Neural crest cell (in vitro differentiated cells): ENCODE data around the gene TRIO. TPM values are rescaled to one million over a fixed set of nuclear protein-coding genes. Genes with fewer than 3 reads are reported as not detected.

Experiments used
- DNase-seq: peaks from one replicate; pipeline ENCODE4 v3.0.0; 2021; ENCODE audit warnings: low read depth, mixed read lengths, low spot score
- H3K27ac Mint-ChIP-seq: one replicate; pipeline ENCODE4 v1.8.0; 2021; ENCODE audit warnings: mild to moderate bottlenecking, mixed read lengths; ENCODE audit not compliant: unreplicated experiment
- H3K27me3 Mint-ChIP-seq: 2 replicates; pipeline ENCODE4 v1.8.0; 2021; ENCODE audit warnings: low read depth, mild to moderate bottlenecking, mixed read lengths
- H3K36me3 Mint-ChIP-seq: 2 replicates; pipeline ENCODE4 v1.8.0; 2021; ENCODE audit warnings: low read depth, mild to moderate bottlenecking, mixed read lengths
- H3K4me1 Mint-ChIP-seq: 2 replicates; pipeline ENCODE4 v1.8.0; 2021; ENCODE audit warnings: mixed read lengths
- H3K4me3 Mint-ChIP-seq: one replicate; pipeline ENCODE4 v1.8.0; 2021; ENCODE audit warnings: mild to moderate bottlenecking, mixed read lengths
- H3K9me3 Mint-ChIP-seq: 2 replicates; pipeline ENCODE4 v1.8.0; 2021; ENCODE audit warnings: mixed read lengths
- CTCF ChIP-seq: fragments of 200-600 bp; sonication (generic); conservative IDR thresholded peaks from 2 replicates; pipeline ENCODE4 v1.5.0; 2021; ENCODE audit warnings: antibody characterized with exemption, mild to moderate bottlenecking
- total RNA-seq: library from RNA; stranded (reverse); gene quantifications from 2 replicates; pipeline ENCODE4 v1.2.1, GENCODE V29; 2021

The TRIO gene
- total RNA-seq, 1 donor from 2014 or later, result 134 TPM

DNA sequence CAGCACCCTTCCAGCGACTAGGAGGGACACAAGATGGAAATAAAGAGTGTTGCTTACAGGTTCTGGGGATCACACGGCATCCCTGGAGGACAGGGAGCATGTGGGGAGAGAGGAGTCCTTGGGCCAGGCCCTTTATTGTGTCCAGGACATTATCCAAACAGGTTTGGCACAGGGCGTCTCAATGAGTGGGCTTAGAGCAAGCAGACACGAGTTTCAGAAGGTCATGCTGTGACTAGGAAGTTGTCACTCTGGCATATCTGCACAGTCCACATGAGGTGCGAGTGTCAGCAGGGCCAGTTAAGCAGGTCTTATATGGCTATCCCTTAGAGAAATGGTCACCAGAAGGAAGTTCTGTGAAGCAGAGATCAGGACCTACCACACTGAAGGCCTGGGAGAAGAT is 263.9 kb downstream of the TRIO start:
- no peak for DNase-seq
- Mint-ChIP-seq H3K4me1 (no peaks in the 10 kb centered on the region), H3K27me3 (no peaks in the 10 kb centered on the region), H3K9me3 (peaks cover 4% of the 10 kb centered on the region), H3K27ac (no peak overlapping the region), H3K36me3 (peaks cover 20% of the 10 kb centered on the region), H3K4me3 (no peak overlapping the region)
- TF ChIP-seq CTCF, result no peak

GRCh38 chr5:14407746-14408175 is 264.6 kb downstream of the TRIO start:
- no peaks in the 10 kb centered on the region for H3K27me3 Mint-ChIP-seq
- H3K9me3 Mint-ChIP-seq, result no peaks in the 10 kb centered on the region
- no peak overlapping the region for H3K27ac Mint-ChIP-seq
- H3K4me1 Mint-ChIP-seq, result no peaks in the 10 kb centered on the region
- H3K36me3 Mint-ChIP-seq, result peaks cover 14% of the 10 kb centered on the region
- no peak for DNase-seq
- no peak for TF ChIP-seq CTCF
- no peak overlapping the region for H3K4me3 Mint-ChIP-seq

DNA sequence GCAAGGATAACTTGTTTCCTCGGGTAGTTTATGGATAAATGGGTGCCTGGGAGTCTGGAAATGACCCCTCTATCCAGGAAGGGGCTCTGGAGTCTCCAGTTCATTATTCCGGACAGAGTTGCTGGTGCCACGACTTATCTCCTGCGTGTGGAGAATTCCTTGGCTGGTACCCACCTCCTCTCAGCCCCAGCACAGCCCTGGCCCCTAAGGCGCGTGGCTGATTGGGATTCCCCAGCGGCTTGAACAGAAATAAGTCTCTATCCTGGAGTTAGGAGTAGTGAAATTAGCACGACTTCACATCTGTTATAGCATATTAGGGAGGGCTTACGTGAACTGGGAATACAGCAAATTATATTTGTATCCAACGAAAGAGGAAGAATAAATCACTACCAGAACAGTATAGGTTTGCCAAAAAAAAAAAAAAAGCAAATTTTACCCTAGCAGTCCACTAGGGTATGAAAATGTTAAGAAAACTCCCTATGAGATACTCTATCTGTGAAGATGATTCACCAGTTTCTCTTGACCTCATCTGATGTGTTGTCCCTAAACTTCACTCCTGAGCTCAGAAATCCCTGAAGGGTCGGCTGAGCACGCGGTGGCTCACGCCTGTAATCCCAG is 265.9 kb downstream of the TRIO start:
- H3K36me3 Mint-ChIP-seq, result peaks cover 13% of the 10 kb centered on the region
- H3K4me1 Mint-ChIP-seq, result no peaks in the 10 kb centered on the region
- H3K27me3 Mint-ChIP-seq, result no peaks in the 10 kb centered on the region
- no peak for TF ChIP-seq CTCF
- peak overlapping the region; percentile 12 for H3K27ac Mint-ChIP-seq
- no peak for DNase-seq
- no peak overlapping the region for H3K4me3 Mint-ChIP-seq
- H3K9me3 Mint-ChIP-seq, result no peaks in the 10 kb centered on the region

GRCh38 chr5:14410068-14410393 is 266.9 kb downstream of the TRIO start:
- H3K27me3 Mint-ChIP-seq, result no peaks in the 10 kb centered on the region
- peaks cover 8% of the 10 kb centered on the region for H3K4me1 Mint-ChIP-seq
- H3K4me3 Mint-ChIP-seq, result no peak overlapping the region
- TF ChIP-seq CTCF, result no peak
- H3K36me3 Mint-ChIP-seq, result peaks cover 20% of the 10 kb centered on the region
- H3K9me3 Mint-ChIP-seq, result no peaks in the 10 kb centered on the region
- H3K27ac Mint-ChIP-seq, result no peak overlapping the region
- no peak for DNase-seq

GRCh38 chr5:14410394-14411201 is 267.5 kb downstream of the TRIO start:
- Mint-ChIP-seq H3K4me1 (peaks cover 14% of the 10 kb centered on the region), H3K36me3 (peaks cover 21% of the 10 kb centered on the region), H3K9me3 (no peaks in the 10 kb centered on the region), H3K27me3 (no peaks in the 10 kb centered on the region), H3K4me3 (no peak overlapping the region), H3K27ac (no peak overlapping the region)
- no peak for DNase-seq
- TF ChIP-seq CTCF, result no peak
